ENCODE data around the gene SLA2. TPM values are rescaled to one million over a fixed set of nuclear protein-coding genes. Genes with fewer than 3 reads are reported as not detected.

SLA2 gene
- total and polyA plus RNA-seq, 2 of the 8 experiments (the other 6 are each of a cell fraction or from before 2014, with no cell fraction given), result 0.18 TPM; not detected in 1

- peak overlapping the region; percentile 98 to 99 for H3K4me2 ChIP-seq (ENCODE audit: insufficient read depth in 1 of 2, low read depth in 2 of 2, low read length in 2 of 2)
- H2AK5ac ChIP-seq (ENCODE audit: low read depth, low read length), result 0 out of 2 replicates have a peak overlapping the region, but pooled peaks have one; percentile 86
- H4K5ac ChIP-seq (ENCODE audit: insufficient read length, low read depth, low read length), result peak overlapping the region; percentile 55
- H3K14ac ChIP-seq (ENCODE audit: insufficient read length), result no peak overlapping the region
- H2BK15ac ChIP-seq (ENCODE audit: low read length), result no peak overlapping the region
- peaks cover 17% of the 10 kb centered on the region for H3K23me2 ChIP-seq (ENCODE audit: low read depth, low read length)
- peak overlapping the region; percentile 95 for H3K56ac ChIP-seq (replicated peaks; ENCODE audit: insufficient read length, low read depth, low read length)
- H4K8ac ChIP-seq (ENCODE audit: extremely low read depth, insufficient read depth, low read length), result peak overlapping the region; percentile 15; the same call in 1 of the 2 replicates
- CTCF ChIA-PET (ENCODE audit: partially characterized antibody), result interaction anchor here (0.7 to 18.0 kb wide), 8 partner anchors 12 to 41 kb away, joined by 4 to 202 read pairs (median 9); partner anchors contain the start of genes MYL9 and RAB5IF
- H3K9me3 ChIP-seq (ENCODE audit: insufficient read depth in 2 of 2, low read depth in 1 of 2, low read length in 1 of 2), result no peaks in the 10 kb centered on the region
- H3K79me1 ChIP-seq (ENCODE audit: low read depth, low read length), result peaks cover 2% of the 10 kb centered on the region
- peak overlapping the region; percentile 93 for H2BK5ac ChIP-seq (ENCODE audit: low read depth, low read length)
- H3K27me3 ChIP-seq (replicated peaks in 1 of 4; ENCODE audit: control insufficient read depth in 3 of 4, extremely low read depth in 1 of 4, insufficient read depth in 3 of 4, low read length in 3 of 4), result no peaks in the 10 kb centered on the region
- H2AFZ ChIP-seq (ENCODE audit: low read length), result no peak overlapping the region
- POLR2A ChIA-PET (ENCODE audit: partially characterized antibody), result interaction anchor here (0.8 to 17.6 kb wide), 11 partner anchors 10 to 293 kb away, joined by 3 to 388 read pairs (median 5); partner anchors contain the start of gene RAB5IF
- peak overlapping the region; percentile 10 for H3K4ac ChIP-seq (replicated peaks; ENCODE audit: insufficient read length, low read depth, low read length)
- FAIRE-seq (peak; percentile 55), DNase-seq (ENCODE audit: low read depth in 1 of 2, low spot score in 2 of 2) (peak; percentile 61 to 70)
- H3K4me3 ChIP-seq (ENCODE audit: extremely low read depth in 1 of 4, insufficient read depth in 2 of 4, low read depth in 3 of 4, low read length in 4 of 4), result peak overlapping the region; percentile 42 to 98 (median 62); a peak in 7 of 8 replicates
- peak overlapping the region in 3 of 4 experiments; percentile 3 to 51 (median 43); a peak in 6 of 7 replicates for H3K9ac ChIP-seq (replicated peaks in 1 of 4; ENCODE audit: extremely low read depth in 1 of 4, low read depth in 3 of 4, low read length in 3 of 4)
- H2BK20ac ChIP-seq (ENCODE audit: low read length), result 0 out of 2 replicates have a peak overlapping the region, but pooled peaks have one; percentile 9
- peaks cover 14 to 31% (median 18%) of the 10 kb centered on the region in 4 experiments for H3K4me1 ChIP-seq (replicated peaks in 1 of 4; ENCODE audit: control insufficient read depth in 3 of 4, insufficient read depth in 4 of 4, low read length in 3 of 4)
- WGBS, 2 experiments (ENCODE audit: extremely low coverage in 1 of 2, insufficient coverage in 1 of 2, insufficient read length in 1 of 2, insufficient replicate concordance in 2 of 2, low coverage in 1 of 2, low lambda C conversion rate in 2 of 2, missing lambda C conversion rate in 1 of 2), result 5% methylated on average over 17 of the region's 17 CpGs; no CpG with 5 or more reads in 1 of the 2 experiments
- H4K91ac ChIP-seq (replicated peaks; ENCODE audit: insufficient read length, low read length), result peak overlapping the region; percentile 54
- H2BK120ac ChIP-seq (replicated peaks; ENCODE audit: low read depth, low read length), result peak overlapping the region; percentile 63
- no peak overlapping the region for H3K23ac ChIP-seq (ENCODE audit: insufficient read length)
- H4K20me1 ChIP-seq (replicated peaks in 1 of 2; ENCODE audit: control insufficient read depth in 1 of 2, insufficient read depth in 2 of 2, low read length in 2 of 2), result peaks cover 0 to 4% of the 10 kb centered on the region in 2 experiments
- peaks cover 18 to 42% of the 10 kb centered on the region in 2 experiments for H3K79me2 ChIP-seq (ENCODE audit: control insufficient read depth in 1 of 2, insufficient read depth in 2 of 2, low read length in 2 of 2)
- H3K36me3 ChIP-seq (ENCODE audit: control insufficient read depth in 2 of 4, insufficient read depth in 4 of 4, low read length in 3 of 4), result no peaks in the 10 kb centered on the region; a peak in 1 of 8 replicates
- H3K18ac ChIP-seq (ENCODE audit: extremely low read depth, low read length), result peak overlapping the region; percentile 52
- peak overlapping the region; percentile 85 for H3K27ac ChIP-seq (ENCODE audit: low read depth, low read length)
- H2BK12ac ChIP-seq (ENCODE audit: low read depth, low read length), result peak overlapping the region; percentile 89
- peak; percentile 24; the same call in 1 of the 2 replicates for TF ChIP-seq YY1 (IDR thresholded peaks at IDR 0.05; ENCODE audit: low read depth, low read length)
- no peak for TF ChIP-seq E2F6 (IDR thresholded peaks at IDR 0.05)
- TF ChIP-seq BCL11A (IDR thresholded peaks at IDR 0.05; ENCODE audit: low read depth in 2 of 2, low read length in 2 of 2), result no peak
- peak in 1 of 3 experiments; percentile 10; a peak in 1 of 4 replicates for TF ChIP-seq CTCF (IDR thresholded peaks at IDR 0.05; ENCODE audit: control extremely low read depth in 1 of 3, insufficient read depth in 1 of 3, low read depth in 1 of 3, low read length in 3 of 3)
Measured at GRCh38 chr20:36571564-36572504, 74.2 kb downstream of the SLA2 start.
